ENCODE measurements around the gene VSIG10L2. TPM values are rescaled to one million over a fixed set of nuclear protein-coding genes. Genes with fewer than 3 reads are reported as not detected.

The VSIG10L2 gene
- total RNA-seq, 1 experiment from 2014 or later, result not detected

DNA sequence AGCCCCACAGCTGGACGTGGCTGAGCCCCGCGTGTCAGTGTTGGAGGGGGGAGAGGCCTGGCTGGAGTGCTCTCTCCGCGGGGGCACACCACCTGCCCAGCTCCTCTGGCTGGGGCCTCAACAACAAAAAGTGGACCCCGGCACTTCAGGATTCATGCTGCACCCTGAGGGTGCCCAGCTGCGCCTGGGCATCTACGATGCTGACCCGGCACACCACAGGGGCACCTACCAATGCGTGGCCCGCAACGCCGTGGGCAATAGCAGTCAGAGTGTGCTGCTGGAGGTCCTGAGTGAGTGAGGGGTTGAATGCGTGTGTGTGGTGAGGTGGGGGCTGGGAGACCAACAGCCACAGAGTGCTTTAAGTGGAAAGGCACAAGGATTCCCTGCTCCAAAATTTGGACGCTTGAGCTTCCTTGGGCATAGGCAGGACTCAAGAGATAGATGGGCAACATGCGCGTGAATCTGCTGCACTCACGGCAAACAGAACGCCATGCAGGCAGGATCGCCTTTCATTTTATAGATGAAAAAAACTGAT lies 7.6 kb downstream of the VSIG10L2 start:
- DNase-seq, result no peak
- no peak overlapping the region; a peak in 1 of 7 replicates for H3K27ac Mint-ChIP-seq
- H3K18ac ChIP-seq (ENCODE audit: insufficient read length, low read depth, low read length), result no peak overlapping the region
- H3K9me3 ChIP-seq (ENCODE audit: control insufficient read depth, low read depth, low read length), result no peaks in the 10 kb centered on the region
- H3K4me2 ChIP-seq (ENCODE audit: insufficient read depth, insufficient read length, low read length), result no peak overlapping the region
- H2BK120ac ChIP-seq (ENCODE audit: low read depth, low read length, poor library complexity, severe bottlenecking), result no peak overlapping the region
- no peak overlapping the region for H2BK20ac ChIP-seq (ENCODE audit: low read depth, low read length, poor library complexity, severe bottlenecking)
- H3K4ac ChIP-seq (ENCODE audit: low read depth, low read length), result no peak overlapping the region
- no peaks in the 10 kb centered on the region for H3K79me2 ChIP-seq (ENCODE audit: insufficient read depth, low read length)
- WGBS (ENCODE audit: extremely low coverage, insufficient read length, low lambda C conversion rate), result no CpG with 5 or more reads among the region's 20 CpGs
- H3K4me1 Mint-ChIP-seq, result peaks cover 8 to 16% of the 10 kb centered on the region in 2 experiments
- H3K56ac ChIP-seq (ENCODE audit: insufficient read length, low read depth, low read length), result no peak overlapping the region
- no peaks in the 10 kb centered on the region for H3K79me1 ChIP-seq (ENCODE audit: insufficient read depth, low read depth, low read length, poor library complexity, severe bottlenecking)
- H3K9ac ChIP-seq (ENCODE audit: extremely low read depth, insufficient read length, low read length), result no peak overlapping the region
- no peaks in the 10 kb centered on the region for H3K27me3 ChIP-seq (ENCODE audit: insufficient read depth, low read length)
- no peak overlapping the region for H4K5ac ChIP-seq (ENCODE audit: insufficient read length, low read depth, low read length)
- no peaks in the 10 kb centered on the region; the same call in 1 of the 2 replicates for H3K27me3 Mint-ChIP-seq (ENCODE audit: low read depth)
- no peak overlapping the region for H2AK5ac ChIP-seq (ENCODE audit: insufficient read length, low read length)
- H4K8ac ChIP-seq (replicated peaks; ENCODE audit: insufficient read length, low read depth, low read length), result no peak overlapping the region
- peaks cover 0 to 15% (median 0%) of the 10 kb centered on the region in 3 experiments; a peak in 4 of 7 replicates for H3K36me3 Mint-ChIP-seq (ENCODE audit: insufficient read depth in 1 of 3, low read depth in 3 of 3)
- H3K23ac ChIP-seq (ENCODE audit: insufficient read length, low read depth, low read length), result no peak overlapping the region
- H3K9me3 Mint-ChIP-seq, result no peaks in the 10 kb centered on the region
- no peak overlapping the region for H2BK5ac ChIP-seq (ENCODE audit: insufficient read length, low read length)
- H2BK15ac ChIP-seq (ENCODE audit: low read depth, low read length), result no peak overlapping the region
- H3K4me3 Mint-ChIP-seq, result no peak overlapping the region
- H4K20me1 ChIP-seq (ENCODE audit: control insufficient read depth, insufficient read depth, insufficient read length), result no peaks in the 10 kb centered on the region
- no peak overlapping the region for H3K14ac ChIP-seq (ENCODE audit: insufficient read depth, low read length)
- no peak overlapping the region for H2BK12ac ChIP-seq (ENCODE audit: insufficient read length, low read depth, low read length)
- H2AFZ ChIP-seq (ENCODE audit: low read length), result no peak overlapping the region
- no peak overlapping the region for H4K91ac ChIP-seq (ENCODE audit: insufficient read length, low read depth, low read length)
- no peak overlapping the region for H3K27ac ChIP-seq (ENCODE audit: insufficient read length, low read depth, low read length)
- no peak overlapping the region for H3T11ph ChIP-seq (ENCODE audit: low read length)
- H3K23me2 ChIP-seq (ENCODE audit: insufficient read length, low read depth, low read length, poor library complexity, severe bottlenecking), result no peaks in the 10 kb centered on the region
- TF ChIP-seq, protein P1, sequence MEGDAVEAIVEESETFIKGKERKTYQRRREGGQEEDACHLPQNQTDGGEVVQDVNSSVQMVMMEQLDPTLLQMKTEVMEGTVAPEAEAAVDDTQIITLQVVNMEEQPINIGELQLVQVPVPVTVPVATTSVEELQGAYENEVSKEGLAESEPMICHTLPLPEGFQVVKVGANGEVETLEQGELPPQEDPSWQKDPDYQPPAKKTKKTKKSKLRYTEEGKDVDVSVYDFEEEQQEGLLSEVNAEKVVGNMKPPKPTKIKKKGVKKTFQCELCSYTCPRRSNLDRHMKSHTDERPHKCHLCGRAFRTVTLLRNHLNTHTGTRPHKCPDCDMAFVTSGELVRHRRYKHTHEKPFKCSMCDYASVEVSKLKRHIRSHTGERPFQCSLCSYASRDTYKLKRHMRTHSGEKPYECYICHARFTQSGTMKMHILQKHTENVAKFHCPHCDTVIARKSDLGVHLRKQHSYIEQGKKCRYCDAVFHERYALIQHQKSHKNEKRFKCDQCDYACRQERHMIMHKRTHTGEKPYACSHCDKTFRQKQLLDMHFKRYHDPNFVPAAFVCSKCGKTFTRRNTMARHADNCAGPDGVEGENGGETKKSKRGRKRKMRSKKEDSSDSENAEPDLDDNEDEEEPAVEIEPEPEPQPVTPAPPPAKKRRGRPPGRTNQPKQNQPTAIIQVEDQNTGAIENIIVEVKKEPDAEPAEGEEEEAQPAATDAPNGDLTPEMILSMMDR (conservative IDR thresholded peaks at IDR 0.05), result no peak
- no peaks in the 10 kb centered on the region for H3K4me1 ChIP-seq (ENCODE audit: insufficient read depth, low read length)

Data from H9 (cell line).